SU-DHL-6 (cell line): ENCODE results near the gene CDKN1B.

ENCODE experiments used
- H2AFZ ChIP-seq: fragments of 200-600 bp; sonication (generic); 2 replicates; pipeline ENCODE4 v1.6.1; 2014; ENCODE audit warnings: low read depth, mild to moderate bottlenecking, moderate library complexity, mixed read lengths, antibody characterized with exemption, low read length; ENCODE audit not compliant: severe bottlenecking
- H3F3A ChIP-seq: fragments of 200-600 bp; shearing (Covaris generic); 2 replicates; pipeline ENCODE4 v1.6.0; 2016; ENCODE audit warnings: antibody characterized with exemption, mild to moderate bottlenecking; ENCODE audit not compliant: insufficient read depth
- H3K27ac ChIP-seq: fragments of 200-600 bp; sonication (generic); 2 replicates; pipeline ENCODE4 v1.5.1; 2016; ENCODE audit warnings: low read depth, mild to moderate bottlenecking, low read length, moderate library complexity, mixed read lengths
- H3K27me3 ChIP-seq: fragments of 200-600 bp; sonication (generic), shearing (Covaris generic); 2 replicates; pipeline ENCODE4 v1.6.0; 2014; ENCODE audit warnings: mild to moderate bottlenecking, low read length
- H3K36me3 ChIP-seq: fragments of 200-600 bp; sonication (generic); 2 replicates; pipeline ENCODE4 v1.6.1; 2014; ENCODE audit warnings: mild to moderate bottlenecking, low read length, mixed read lengths
- H3K4me2 ChIP-seq: fragments of 300-600, 200-600 bp; shearing (Covaris generic), sonication (generic); 2 replicates; pipeline ENCODE4 v1.6.0; 2014; ENCODE audit warnings: low read length, low read depth, mild to moderate bottlenecking; ENCODE audit not compliant: poor library complexity, severe bottlenecking
- H3K4me3 ChIP-seq: fragments of 200-600 bp; sonication (generic); 2 replicates; pipeline ENCODE4 v1.5.1; 2014; ENCODE audit warnings: antibody characterized with exemption, low read length, mild to moderate bottlenecking, mixed read lengths; ENCODE audit not compliant: insufficient read depth, poor library complexity, severe bottlenecking
- H3K79me2 ChIP-seq: fragments of 200-600 bp; sonication (generic); 2 replicates; pipeline ENCODE4 v1.6.1; 2014; ENCODE audit warnings: mild to moderate bottlenecking, low read length, moderate library complexity; ENCODE audit not compliant: insufficient read depth
- H3K9ac ChIP-seq: fragments of 200-600 bp; sonication (generic); 2 replicates; pipeline ENCODE4 v1.7.0; 2014; ENCODE audit warnings: mild to moderate bottlenecking, low read length
- H3K9me2 ChIP-seq: fragments of 200-600 bp; sonication (generic); replicated peaks from 2 replicates; pipeline ENCODE4 v1.6.1; 2014; ENCODE audit warnings: low read length; ENCODE audit not compliant: insufficient read depth
- H3K9me3 ChIP-seq: fragments of 200-600 bp; sonication (generic); 2 replicates; pipeline ENCODE4 v1.6.1; 2014; ENCODE audit warnings: low read length, mixed read lengths; ENCODE audit not compliant: insufficient read depth
- H4K20me1 ChIP-seq: fragments of 200-600 bp; sonication (generic); 2 replicates; pipeline ENCODE4 v1.6.1; 2014; ENCODE audit warnings: low read depth, mild to moderate bottlenecking, antibody characterized with exemption, low read length, moderate library complexity, mixed read lengths
- EZH2phosphoT487 ChIP-seq: fragments of 200-600 bp; sonication (generic), shearing (Covaris generic); conservative IDR thresholded peaks from 2 replicates; pipeline ENCODE4 v1.6.1; 2018; ENCODE audit warnings: mild to moderate bottlenecking, antibody characterized with exemption, low read length, moderate library complexity, mixed read lengths
- TF ChIP-seq, protein P1 (sequence below): fragments of 200-600 bp; sonication (generic); IDR thresholded peaks from one replicate; pipeline ENCODE4 v1.5.1; 2017; ENCODE audit warnings: antibody characterized with exemption, mild to moderate bottlenecking, low read length, moderate library complexity; ENCODE audit not compliant: insufficient read depth, poor library complexity, severe bottlenecking

Gene CDKN1B

DNA sequence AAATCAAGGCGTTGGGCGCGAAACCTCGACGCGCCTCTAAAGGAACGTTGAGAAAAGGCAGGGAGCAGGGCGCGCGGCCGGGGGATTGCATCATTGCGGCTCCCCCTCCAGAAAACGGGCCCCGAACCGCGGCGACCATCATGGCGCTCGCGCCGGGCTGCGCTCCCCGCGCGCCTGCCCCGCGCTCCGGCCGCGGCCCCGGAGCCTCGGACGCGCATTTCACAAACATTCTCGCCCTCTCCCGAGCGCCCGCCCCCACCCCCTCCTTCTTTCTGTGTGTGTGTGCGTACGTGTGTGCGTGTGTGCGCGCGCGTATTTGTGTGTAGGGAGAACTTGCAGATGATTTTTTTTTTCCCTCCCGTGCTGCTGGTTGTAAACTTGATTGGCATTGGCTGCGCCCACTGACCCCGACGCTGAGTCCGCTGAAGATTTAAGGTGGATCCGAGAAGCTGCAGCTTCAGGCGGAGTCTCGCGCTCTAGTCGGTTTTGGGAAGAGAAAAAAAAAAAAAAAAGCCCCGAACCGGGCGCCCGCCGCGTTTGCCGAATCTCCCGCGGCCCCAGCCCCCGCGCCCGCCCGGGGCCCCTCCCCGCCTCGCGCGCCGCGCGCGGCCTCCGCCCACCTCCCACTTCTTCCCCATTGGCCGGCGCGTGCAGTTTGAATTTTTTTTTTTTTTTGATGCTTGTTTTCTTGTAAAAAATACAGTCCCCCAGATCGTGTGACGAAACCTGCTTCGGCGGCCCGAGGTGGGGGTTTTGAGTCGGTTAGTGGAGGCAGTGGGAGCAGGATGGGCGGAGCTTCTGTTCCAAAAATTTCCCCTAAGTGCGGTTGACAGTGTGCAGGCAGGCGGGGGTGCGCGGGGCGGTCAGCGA, 8.2 kb downstream of the CDKN1B start:
- H3K36me3 ChIP-seq: peaks cover 7% of the 10 kb centered on the region; the same call in 1 of the 2 replicates
- H3F3A ChIP-seq: peaks cover 29% of the 10 kb centered on the region; the same call in 1 of the 2 replicates
- TF ChIP-seq, protein P1, sequence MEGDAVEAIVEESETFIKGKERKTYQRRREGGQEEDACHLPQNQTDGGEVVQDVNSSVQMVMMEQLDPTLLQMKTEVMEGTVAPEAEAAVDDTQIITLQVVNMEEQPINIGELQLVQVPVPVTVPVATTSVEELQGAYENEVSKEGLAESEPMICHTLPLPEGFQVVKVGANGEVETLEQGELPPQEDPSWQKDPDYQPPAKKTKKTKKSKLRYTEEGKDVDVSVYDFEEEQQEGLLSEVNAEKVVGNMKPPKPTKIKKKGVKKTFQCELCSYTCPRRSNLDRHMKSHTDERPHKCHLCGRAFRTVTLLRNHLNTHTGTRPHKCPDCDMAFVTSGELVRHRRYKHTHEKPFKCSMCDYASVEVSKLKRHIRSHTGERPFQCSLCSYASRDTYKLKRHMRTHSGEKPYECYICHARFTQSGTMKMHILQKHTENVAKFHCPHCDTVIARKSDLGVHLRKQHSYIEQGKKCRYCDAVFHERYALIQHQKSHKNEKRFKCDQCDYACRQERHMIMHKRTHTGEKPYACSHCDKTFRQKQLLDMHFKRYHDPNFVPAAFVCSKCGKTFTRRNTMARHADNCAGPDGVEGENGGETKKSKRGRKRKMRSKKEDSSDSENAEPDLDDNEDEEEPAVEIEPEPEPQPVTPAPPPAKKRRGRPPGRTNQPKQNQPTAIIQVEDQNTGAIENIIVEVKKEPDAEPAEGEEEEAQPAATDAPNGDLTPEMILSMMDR: no peak
- no peak for TF ChIP-seq EZH2phosphoT487
- H3K4me3 ChIP-seq: peak overlapping the region; percentile 85
- H3K9me2 ChIP-seq: no peaks in the 10 kb centered on the region
- H3K27ac ChIP-seq: peak overlapping the region; percentile 97
- peak overlapping the region; percentile 93 for H3K4me2 ChIP-seq
- H3K27me3 ChIP-seq: no peaks in the 10 kb centered on the region
- no peak overlapping the region for H2AFZ ChIP-seq
- no peaks in the 10 kb centered on the region for H3K9me3 ChIP-seq
- H3K79me2 ChIP-seq: peaks cover 36% of the 10 kb centered on the region
- peak overlapping the region; percentile 91 for H3K9ac ChIP-seq
- H4K20me1 ChIP-seq: no peaks in the 10 kb centered on the region

DNA sequence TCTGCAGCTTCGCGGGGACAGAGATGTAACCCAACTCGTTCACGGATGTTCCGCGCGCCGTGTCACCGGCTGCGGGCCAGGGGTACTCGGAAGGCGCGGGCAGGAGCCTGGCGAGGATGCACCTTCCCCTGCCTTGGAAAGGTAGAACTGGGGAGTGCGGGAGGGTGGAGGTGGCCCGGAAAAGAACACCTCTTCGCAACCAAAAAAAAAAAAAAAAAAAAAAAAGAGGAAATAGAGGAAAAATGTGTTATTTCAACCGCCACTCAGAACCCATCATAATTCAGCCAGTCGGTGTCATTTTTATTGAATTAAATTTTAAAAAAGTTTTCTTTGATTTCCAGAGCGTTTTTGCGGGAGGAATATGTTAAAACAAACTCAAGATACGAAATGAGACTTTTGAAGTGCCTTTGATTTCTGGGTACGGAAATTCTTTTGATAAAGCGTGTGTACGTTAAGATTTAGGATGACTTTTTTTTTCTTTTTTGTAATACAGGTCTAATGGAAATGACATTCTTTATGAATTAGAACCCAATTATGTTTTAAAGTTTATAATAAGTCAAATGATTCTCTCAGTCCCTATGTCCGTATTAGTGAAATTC, 8.9 kb downstream of the CDKN1B start:
- H3K36me3 ChIP-seq: no peaks in the 10 kb centered on the region
- H3K4me3 ChIP-seq: peak overlapping the region; percentile 85
- H3K27ac ChIP-seq: peak overlapping the region; percentile 97
- H3K9me3 ChIP-seq: no peaks in the 10 kb centered on the region
- H3F3A ChIP-seq: peaks cover 29% of the 10 kb centered on the region; the same call in 1 of the 2 replicates
- no peak overlapping the region for H2AFZ ChIP-seq
- H4K20me1 ChIP-seq: no peaks in the 10 kb centered on the region
- no peaks in the 10 kb centered on the region for H3K9me2 ChIP-seq
- peak overlapping the region; percentile 81 for H3K4me2 ChIP-seq
- peak overlapping the region; percentile 91 for H3K9ac ChIP-seq
- TF ChIP-seq, protein P1: no peak
- TF ChIP-seq EZH2phosphoT487: no peak
- H3K27me3 ChIP-seq: no peaks in the 10 kb centered on the region
- H3K79me2 ChIP-seq: peaks cover 36% of the 10 kb centered on the region

DNA sequence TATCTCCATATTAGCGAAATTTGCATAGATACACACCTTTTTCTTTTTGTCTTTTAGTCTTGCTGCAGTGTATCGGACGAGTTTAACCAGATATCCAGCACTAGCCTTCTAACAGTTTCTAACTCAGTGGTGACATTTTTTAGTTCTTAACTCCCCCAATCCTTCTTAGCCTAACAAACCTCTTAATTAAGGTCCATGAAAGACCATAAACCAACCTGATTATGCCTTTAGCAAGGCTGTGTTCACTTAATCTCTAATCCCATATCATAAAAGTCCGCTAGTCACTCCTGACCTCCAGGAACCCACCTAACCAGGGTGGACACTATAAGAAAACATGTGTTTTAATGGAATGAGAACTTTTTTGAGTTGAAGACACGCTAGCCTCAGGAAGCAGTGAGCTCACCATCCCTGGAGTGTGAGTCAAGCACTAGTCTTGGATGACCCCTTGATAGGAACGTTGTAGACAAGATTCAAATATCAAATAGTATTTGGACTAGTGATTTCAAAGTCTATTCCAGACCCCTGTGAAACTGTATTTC, 9.5 kb downstream of the CDKN1B start:
- Histone ChIP-seq H3K36me3 (no peaks in the 10 kb centered on the region), H4K20me1 (no peaks in the 10 kb centered on the region), H3K27me3 (no peaks in the 10 kb centered on the region), H3F3A (peaks cover 26% of the 10 kb centered on the region; the same call in 1 of the 2 replicates), H3K9me2 (no peaks in the 10 kb centered on the region), H3K79me2 (peaks cover 37% of the 10 kb centered on the region), H2AFZ (no peak overlapping the region), H3K9me3 (no peaks in the 10 kb centered on the region), H3K4me2 (peak overlapping the region; percentile 81), H3K4me3 (peak overlapping the region; percentile 85), H3K27ac (peak overlapping the region; percentile 97), H3K9ac (peak overlapping the region; percentile 91)
- TF ChIP-seq, protein P1: no peak
- TF ChIP-seq EZH2phosphoT487: no peak
